ENCODE results near the gene LGALS7B. TPM values are rescaled to one million over a fixed set of nuclear protein-coding genes. Genes with fewer than 3 reads are reported as not detected.

Gene LGALS7B
- total and polyA plus RNA-seq, 2 of the 8 experiments (the other 6 are each of a cell fraction or from before 2014, with no cell fraction given), result 3.6 TPM; not detected in 1

DNA sequence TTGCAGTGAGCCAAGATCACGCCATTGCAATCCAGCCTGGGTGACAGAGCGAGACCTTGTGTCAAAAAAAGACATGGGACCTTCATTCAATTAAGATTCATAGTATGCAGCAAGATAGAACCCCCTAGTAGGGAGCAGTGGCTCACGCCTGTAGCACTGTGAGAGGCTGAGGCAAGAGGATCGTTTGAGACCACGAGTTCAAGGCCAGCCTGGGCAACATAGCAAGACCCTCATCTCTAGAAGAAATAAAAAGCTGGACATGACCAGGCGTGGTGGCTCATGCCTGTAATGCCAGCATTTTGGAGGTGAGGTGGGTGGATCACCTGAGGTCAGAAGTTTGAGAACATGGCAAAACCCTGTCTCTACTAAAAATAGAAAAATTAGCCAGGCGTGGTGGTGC, 8.6 kb upstream of the LGALS7B start (continued):
- TF ChIP-seq ATF2 (IDR thresholded peaks at IDR 0.05; ENCODE audit: low read length) (no peak), RBBP5 (IDR thresholded peaks at IDR 0.05; ENCODE audit: borderline replicate concordance, low read depth, low read length) (no peak), POU5F1 (IDR thresholded peaks at IDR 0.05; ENCODE audit: low read depth, low read length) (no peak), YY1 (IDR thresholded peaks at IDR 0.05; ENCODE audit: low read depth, low read length) (no peak), JUN (IDR thresholded peaks at IDR 0.05; ENCODE audit: low read depth, low read length) (no peak), EZH2 (IDR thresholded peaks at IDR 0.05; ENCODE audit: low read depth, low read length, severe bottlenecking) (no peak), SIRT6 (IDR thresholded peaks at IDR 0.05; ENCODE audit: low read length) (no peak)
